Osteoblast (primary cell): ENCODE results near the gene ADCYAP1R1. TPM values are rescaled to one million over a fixed set of nuclear protein-coding genes. Genes with fewer than 3 reads are reported as not detected.

ENCODE experiments used
- DNase-seq: peaks from one replicate; pipeline ENCODE4 v3.0.0; 2011; ENCODE audit warnings: low spot score, mixed read lengths; ENCODE audit not compliant: insufficient read length; ENCODE audit errors: missing footprints
- H2AFZ ChIP-seq: 2 replicates; pipeline ENCODE4 v1.6.0; 2011; ENCODE audit warnings: mild to moderate bottlenecking, low read length
- H3K27ac ChIP-seq: 2 replicates; pipeline ENCODE4 v1.5.1; 2011; ENCODE audit warnings: mild to moderate bottlenecking, low read depth, low read length, moderate library complexity
- H3K27me3 ChIP-seq: 2 replicates; pipeline ENCODE4 v1.6.0; 2012; ENCODE audit warnings: mild to moderate bottlenecking, control low read depth, inconsistent platforms, low read length, moderate library complexity; ENCODE audit not compliant: insufficient read depth
- H3K36me3 ChIP-seq: 2 replicates; pipeline ENCODE4 v1.5.1; 2011; ENCODE audit warnings: mild to moderate bottlenecking, low read length, control low read depth, moderate library complexity; ENCODE audit not compliant: insufficient read depth
- H3K4me1 ChIP-seq: 2 replicates; pipeline ENCODE4 v1.5.1; 2011; ENCODE audit warnings: mild to moderate bottlenecking, low read length, control low read depth, moderate library complexity; ENCODE audit not compliant: insufficient read depth
- H3K4me2 ChIP-seq: 2 replicates; pipeline ENCODE4 v1.6.0; 2011; ENCODE audit warnings: mild to moderate bottlenecking, low read length; ENCODE audit not compliant: insufficient read depth
- H3K4me3 ChIP-seq: fragments of 200-600 bp; sonication (generic); 3 replicates; pipeline ENCODE4 v1.5.1; 2012; ENCODE audit warnings: mild to moderate bottlenecking, low read length, inconsistent platforms; ENCODE audit not compliant: insufficient read depth
- H3K79me2 ChIP-seq: 2 replicates; pipeline ENCODE4 v1.6.0; 2012; ENCODE audit warnings: mild to moderate bottlenecking, low read length, control low read depth, inconsistent platforms; ENCODE audit not compliant: insufficient read depth
- H3K9me3 ChIP-seq: 2 replicates; pipeline ENCODE4 v1.5.1; 2011; ENCODE audit warnings: low read depth, low read length, control low read depth
- H4K20me1 ChIP-seq: 2 replicates; pipeline ENCODE4 v1.6.0; 2012; ENCODE audit warnings: mild to moderate bottlenecking, low read length, control low read depth; ENCODE audit not compliant: insufficient read depth
- CTCF ChIP-seq: IDR thresholded peaks from 2 replicates; pipeline ENCODE4 v1.5.1; 2011; ENCODE audit warnings: mild to moderate bottlenecking, low read depth, low read length, moderate library complexity; ENCODE audit errors: extremely low read depth
- total RNA-seq: library from RNA; depleted of rRNA; stranded (reverse); fragments of >200 nt; gene quantifications from 2 replicates; pipeline ENCODE4 v1.2.3, GENCODE V29; 2012

The ADCYAP1R1 gene
- total RNA-seq, 1 donor, result not detected

GRCh38 chr7:31104361-31105255, 52.5 kb downstream of the ADCYAP1R1 start:
- Histone ChIP-seq H4K20me1 (no peaks in the 10 kb centered on the region), H3K4me2 (no peak overlapping the region), H2AFZ (no peak overlapping the region), H3K79me2 (no peaks in the 10 kb centered on the region), H3K4me3 (no peak overlapping the region), H3K27me3 (peaks cover 7% of the 10 kb centered on the region), H3K9me3 (no peaks in the 10 kb centered on the region), H3K36me3 (no peaks in the 10 kb centered on the region), H3K27ac (no peak overlapping the region), H3K4me1 (no peaks in the 10 kb centered on the region)
- TF ChIP-seq CTCF, result no peak
- no peak for DNase-seq

- H4K20me1 ChIP-seq, result no peaks in the 10 kb centered on the region
- no peaks in the 10 kb centered on the region for H3K36me3 ChIP-seq
- no peaks in the 10 kb centered on the region for H3K79me2 ChIP-seq
- no peak for DNase-seq
- peaks cover 7% of the 10 kb centered on the region for H3K27me3 ChIP-seq
- TF ChIP-seq CTCF, result no peak
- H3K4me1 ChIP-seq, result no peaks in the 10 kb centered on the region
- no peak overlapping the region for H3K4me3 ChIP-seq
- H3K9me3 ChIP-seq, result no peaks in the 10 kb centered on the region
- H3K4me2 ChIP-seq, result no peak overlapping the region
- no peak overlapping the region for H3K27ac ChIP-seq
- H2AFZ ChIP-seq, result no peak overlapping the region
Observed at GRCh38 chr7:31105256-31105950, 53.3 kb downstream of the ADCYAP1R1 start.

- no peak overlapping the region for H2AFZ ChIP-seq
- no peaks in the 10 kb centered on the region for H3K9me3 ChIP-seq
- peaks cover 7% of the 10 kb centered on the region for H3K27me3 ChIP-seq
- H3K27ac ChIP-seq, result no peak overlapping the region
- H3K4me2 ChIP-seq, result no peak overlapping the region
- H3K79me2 ChIP-seq, result no peaks in the 10 kb centered on the region
- no peaks in the 10 kb centered on the region for H3K36me3 ChIP-seq
- no peaks in the 10 kb centered on the region for H4K20me1 ChIP-seq
- TF ChIP-seq CTCF, result no peak
- no peak overlapping the region for H3K4me3 ChIP-seq
- H3K4me1 ChIP-seq, result no peaks in the 10 kb centered on the region
- no peak for DNase-seq
Observed at GRCh38 chr7:31106303-31107105, 54.4 kb downstream of the ADCYAP1R1 start.
